IPS-18a (cell line): ENCODE data around the gene ZSWIM5.
"Not testable (repeated sequence)": the region's sequence is repeated elsewhere in the genome, so short reads cannot be mapped to it uniquely, and the experiment has no call there.

Source experiments
- H3K27ac ChIP-seq: one replicate; pipeline ENCODE4 v1.5.1; 2013; ENCODE audit warnings: low read length
- H3K27me3 ChIP-seq: one replicate; pipeline ENCODE4 v1.6.1; 2013; ENCODE audit warnings: mild to moderate bottlenecking, low read length; ENCODE audit not compliant: control insufficient read depth, insufficient read depth
- H3K36me3 ChIP-seq: one replicate; pipeline ENCODE4 v1.6.1; 2013; ENCODE audit warnings: low read depth, low read length; ENCODE audit not compliant: control insufficient read depth
- H3K4me1 ChIP-seq: one replicate; pipeline ENCODE4 v1.6.1; 2013; ENCODE audit warnings: low read depth, low read length; ENCODE audit not compliant: control insufficient read depth
- H3K4me3 ChIP-seq: one replicate; pipeline ENCODE4 v1.5.1; 2013; ENCODE audit warnings: low read length
- H3K9ac ChIP-seq: one replicate; pipeline ENCODE4 v1.6.1; 2013; ENCODE audit warnings: mild to moderate bottlenecking, low read length, moderate library complexity
- H3K9me3 ChIP-seq: one replicate; pipeline ENCODE4 v1.6.1; 2013; ENCODE audit warnings: low read depth, low read length; ENCODE audit not compliant: control insufficient read depth

ZSWIM5 gene

DNA sequence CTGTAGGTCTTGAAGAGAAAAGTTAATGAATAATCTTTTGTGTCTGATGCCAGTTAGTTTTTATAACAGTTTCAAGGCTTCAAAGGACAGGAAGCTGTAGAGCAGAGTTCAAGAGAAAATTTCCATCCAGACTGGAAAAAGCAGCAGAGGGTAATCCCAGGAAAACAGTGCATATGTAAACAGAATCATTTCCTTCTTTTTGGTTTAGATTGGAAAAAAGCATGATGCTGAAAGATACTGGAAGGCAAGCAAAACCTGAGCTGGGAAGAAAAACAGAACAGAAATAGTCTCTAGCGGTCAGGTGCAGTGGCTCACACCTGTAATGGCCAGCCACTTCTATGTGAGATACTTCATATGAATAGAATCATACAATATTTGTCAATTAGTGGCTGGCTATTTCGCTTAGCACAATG lies 71.9 kb downstream of the ZSWIM5 start:
- no peaks in the 10 kb centered on the region for H3K27me3 ChIP-seq
- no peaks in the 10 kb centered on the region for H3K9me3 ChIP-seq
- no peak overlapping the region for H3K4me3 ChIP-seq
- H3K27ac ChIP-seq: no peak overlapping the region
- H3K36me3 ChIP-seq: no peaks in the 10 kb centered on the region
- H3K4me1 ChIP-seq: no peaks in the 10 kb centered on the region
- H3K9ac ChIP-seq: no peak overlapping the region

GRCh38 chr1:45132719-45133118 lies 73.7 kb downstream of the ZSWIM5 start:
- not testable (repeated sequence) for H3K4me1 ChIP-seq, H3K27ac ChIP-seq, H3K4me3 ChIP-seq, H3K36me3 ChIP-seq, H3K27me3 ChIP-seq, H3K9me3 ChIP-seq, H3K9ac ChIP-seq

DNA sequence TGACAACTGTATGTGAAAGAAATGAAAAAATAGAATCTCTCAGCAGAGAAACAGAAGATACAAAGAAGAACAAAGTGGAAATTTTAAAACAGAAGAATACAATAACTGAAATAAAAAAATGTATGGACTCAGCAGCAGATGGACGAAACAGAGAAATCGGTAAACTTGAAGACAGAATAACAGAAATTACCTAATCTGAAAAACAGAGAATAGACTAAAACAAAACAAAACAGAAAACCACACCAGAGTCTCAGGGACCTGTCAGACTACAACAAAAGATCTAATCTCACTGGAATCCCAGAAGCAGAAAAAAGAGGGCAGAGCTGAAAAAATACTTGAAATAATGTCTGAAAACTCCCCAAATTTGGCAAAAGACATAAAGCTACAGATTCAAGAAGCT lies 83.0 kb downstream of the ZSWIM5 start:
- Histone ChIP-seq H3K9me3 (no peaks in the 10 kb centered on the region), H3K4me1 (no peaks in the 10 kb centered on the region), H3K4me3 (no peak overlapping the region), H3K27me3 (no peaks in the 10 kb centered on the region), H3K9ac (no peak overlapping the region), H3K27ac (no peak overlapping the region), H3K36me3 (no peaks in the 10 kb centered on the region)

GRCh38 chr1:45122724-45123123 lies 83.7 kb downstream of the ZSWIM5 start:
- H3K27me3 ChIP-seq: no peaks in the 10 kb centered on the region
- H3K36me3 ChIP-seq: no peaks in the 10 kb centered on the region
- H3K9ac ChIP-seq: no peak overlapping the region
- no peak overlapping the region for H3K27ac ChIP-seq
- no peaks in the 10 kb centered on the region for H3K9me3 ChIP-seq
- H3K4me3 ChIP-seq: no peak overlapping the region
- no peaks in the 10 kb centered on the region for H3K4me1 ChIP-seq

DNA sequence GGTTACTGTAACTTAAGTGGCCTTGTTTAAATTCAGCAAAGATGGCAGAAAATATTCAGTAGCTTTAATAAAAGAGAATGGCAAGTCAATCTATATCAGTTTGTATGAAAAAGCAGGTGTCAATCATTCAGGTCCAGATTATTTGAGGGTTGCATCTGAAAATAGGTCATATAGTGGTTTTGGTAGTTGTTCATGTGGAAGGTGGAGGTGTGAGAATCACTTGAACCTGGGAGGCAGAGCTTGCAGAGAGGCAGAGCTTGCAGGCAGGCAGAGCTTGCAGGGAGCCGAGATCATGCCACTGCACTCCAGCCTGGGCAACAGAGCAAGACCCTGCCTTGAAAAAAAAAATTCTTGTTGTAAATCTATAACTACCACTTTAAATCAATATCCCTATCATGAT lies 88.6 kb downstream of the ZSWIM5 start:
- no peaks in the 10 kb centered on the region for H3K9me3 ChIP-seq
- H3K27me3 ChIP-seq: no peaks in the 10 kb centered on the region
- H3K36me3 ChIP-seq: no peaks in the 10 kb centered on the region
- no peaks in the 10 kb centered on the region for H3K4me1 ChIP-seq
- H3K9ac ChIP-seq: no peak overlapping the region
- no peak overlapping the region for H3K27ac ChIP-seq
- no peak overlapping the region for H3K4me3 ChIP-seq

DNA sequence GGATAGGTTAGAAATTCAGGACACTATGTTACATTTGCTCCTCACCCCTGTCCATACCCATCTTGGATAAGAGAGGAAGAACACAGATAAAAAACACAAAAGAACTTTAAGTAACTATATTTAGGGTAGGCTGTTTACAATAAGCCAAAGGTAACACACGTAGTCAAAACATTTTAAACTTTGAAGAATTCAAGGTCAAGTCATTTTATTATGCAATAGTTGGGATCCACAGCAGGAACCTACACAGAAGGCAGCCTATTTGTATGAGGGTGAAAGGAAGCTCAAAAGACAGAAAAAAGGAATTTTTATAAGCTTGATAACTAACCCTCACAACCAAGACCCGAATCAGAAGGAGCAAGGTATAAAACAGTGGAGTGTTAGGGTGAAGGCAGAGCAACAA lies 89.6 kb downstream of the ZSWIM5 start:
- no peaks in the 10 kb centered on the region for H3K36me3 ChIP-seq

DNA sequence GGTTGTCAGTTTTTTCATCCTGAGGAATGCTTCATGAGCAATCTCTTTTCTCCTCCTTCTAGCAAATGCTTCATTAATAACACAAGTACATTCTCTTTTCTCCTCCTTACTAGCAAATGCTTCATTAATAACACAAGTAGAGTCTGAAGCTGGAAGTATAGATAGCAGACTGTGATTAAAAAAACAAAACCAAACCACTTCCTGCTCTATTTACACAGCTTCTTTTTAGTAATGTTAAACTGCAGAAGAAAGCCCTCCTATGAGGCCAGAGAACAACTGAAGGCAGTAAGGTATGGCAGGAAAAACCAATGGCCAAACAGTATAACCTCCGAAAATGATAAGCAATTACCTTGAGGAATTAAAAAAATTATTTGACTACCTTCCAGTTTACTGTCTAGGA lies 90.1 kb downstream of the ZSWIM5 start:
- Histone ChIP-seq H3K27me3 (no peaks in the 10 kb centered on the region), H3K27ac (no peak overlapping the region), H3K9me3 (no peaks in the 10 kb centered on the region), H3K4me3 (no peak overlapping the region), H3K9ac (no peak overlapping the region), H3K4me1 (no peaks in the 10 kb centered on the region), H3K36me3 (no peaks in the 10 kb centered on the region)

More for the DNA sequence above, 89.6 kb downstream of the ZSWIM5 start:
- Histone ChIP-seq H3K27me3 (no peaks in the 10 kb centered on the region), H3K9ac (no peak overlapping the region), H3K27ac (no peak overlapping the region), H3K4me1 (no peaks in the 10 kb centered on the region), H3K9me3 (no peaks in the 10 kb centered on the region), H3K4me3 (no peak overlapping the region)

GRCh38 chr1:45115198-45115597 lies 91.2 kb downstream of the ZSWIM5 start:
- H3K4me1 ChIP-seq, H3K4me3 ChIP-seq, H3K27me3 ChIP-seq, H3K9me3 ChIP-seq, H3K9ac ChIP-seq, H3K36me3 ChIP-seq, H3K27ac ChIP-seq: not testable (repeated sequence)

DNA sequence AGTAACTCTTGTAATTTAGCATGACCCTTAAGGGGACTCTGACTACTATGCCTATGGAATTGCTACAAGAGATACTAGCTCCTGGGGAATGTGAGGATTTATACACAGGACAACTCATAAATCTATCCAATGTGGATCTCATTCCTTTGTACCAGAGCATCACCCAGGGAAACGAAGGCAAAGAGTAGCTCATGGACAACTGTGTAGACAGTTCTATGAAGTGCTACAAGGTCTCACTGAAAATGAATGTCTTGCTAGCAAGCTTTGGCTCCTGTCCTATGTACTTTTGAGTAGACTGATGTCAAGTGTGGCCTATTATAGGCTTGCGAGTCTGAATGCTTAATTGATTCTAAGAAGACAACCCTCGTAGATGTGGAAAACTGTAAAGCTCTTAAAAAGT lies 93.7 kb downstream of the ZSWIM5 start:
- Histone ChIP-seq H3K27me3 (no peaks in the 10 kb centered on the region), H3K27ac (no peak overlapping the region), H3K36me3 (no peaks in the 10 kb centered on the region), H3K4me1 (no peaks in the 10 kb centered on the region), H3K9me3 (no peaks in the 10 kb centered on the region), H3K9ac (no peak overlapping the region), H3K4me3 (no peak overlapping the region)

DNA sequence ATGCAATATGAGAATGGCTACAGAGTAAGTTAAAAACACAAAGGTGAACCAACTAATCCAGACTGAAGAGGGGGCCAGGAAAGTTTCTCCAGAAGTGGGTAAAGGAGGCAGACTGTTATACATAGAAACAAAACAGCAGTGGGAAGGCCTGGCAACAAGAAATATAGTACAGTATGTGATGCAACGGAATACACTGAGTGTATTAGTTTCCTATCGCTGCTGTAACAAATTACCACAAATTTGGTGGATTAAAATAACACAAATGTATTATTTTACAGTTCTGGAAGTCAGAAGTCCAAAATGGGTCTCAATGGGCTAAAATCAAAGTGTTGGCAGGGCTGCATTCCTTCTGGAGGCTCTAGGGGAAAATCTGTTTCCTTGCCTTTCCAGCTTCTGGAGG lies 95.2 kb downstream of the ZSWIM5 start:
- Histone ChIP-seq H3K9ac (no peak overlapping the region), H3K27me3 (no peaks in the 10 kb centered on the region), H3K4me3 (no peak overlapping the region), H3K36me3 (no peaks in the 10 kb centered on the region), H3K27ac (no peak overlapping the region), H3K4me1 (no peaks in the 10 kb centered on the region), H3K9me3 (no peaks in the 10 kb centered on the region)

DNA sequence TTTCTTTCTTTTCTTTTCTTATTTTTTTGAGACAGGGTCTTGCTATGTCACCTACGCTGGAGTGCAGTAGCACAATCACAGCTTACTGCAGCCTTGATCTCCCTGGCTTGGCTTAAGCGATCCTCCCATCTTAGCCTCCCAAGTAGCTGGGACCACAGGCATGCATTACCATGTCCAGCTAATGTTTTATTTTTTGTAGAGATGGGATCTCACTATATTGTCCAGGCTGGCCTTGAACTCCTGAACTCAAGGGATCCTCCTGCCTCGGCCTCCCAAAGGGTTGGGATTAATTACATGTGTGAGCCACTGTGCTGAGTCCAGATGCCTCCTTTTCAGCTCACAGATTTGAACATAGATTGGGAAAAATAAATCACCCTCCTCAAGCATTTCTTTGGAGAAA lies 98.6 kb downstream of the ZSWIM5 start:
- no peaks in the 10 kb centered on the region for H3K9me3 ChIP-seq
- no peak overlapping the region for H3K4me3 ChIP-seq
- H3K36me3 ChIP-seq: no peaks in the 10 kb centered on the region

DNA sequence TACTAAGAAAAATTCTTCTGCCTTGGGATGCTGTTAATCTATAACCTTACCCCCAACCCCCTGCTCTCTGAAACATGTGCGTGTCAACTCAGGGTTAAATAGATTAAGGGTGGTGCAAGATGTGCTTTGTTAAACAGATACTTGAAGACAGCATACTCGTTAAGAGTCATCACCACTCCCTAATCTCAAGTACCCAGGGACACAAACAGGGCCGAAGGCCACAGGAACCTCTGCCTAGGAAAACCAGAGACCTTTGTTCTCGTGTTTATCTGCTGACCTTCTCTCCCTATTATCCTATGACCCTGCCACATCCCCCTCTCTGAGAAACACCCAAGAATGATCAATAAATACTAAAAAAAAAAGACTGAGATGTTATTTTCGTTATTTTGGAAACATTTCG lies 99.5 kb downstream of the ZSWIM5 start:
- H3K27me3 ChIP-seq, H3K4me1 ChIP-seq, H3K4me3 ChIP-seq, H3K9me3 ChIP-seq, H3K36me3 ChIP-seq, H3K27ac ChIP-seq, H3K9ac ChIP-seq: not testable (repeated sequence)

More for the DNA sequence above, 98.6 kb downstream of the ZSWIM5 start:
- no peak overlapping the region for H3K27ac ChIP-seq
- no peaks in the 10 kb centered on the region for H3K27me3 ChIP-seq
- no peaks in the 10 kb centered on the region for H3K4me1 ChIP-seq
- no peak overlapping the region for H3K9ac ChIP-seq

- not testable (repeated sequence) for H3K36me3 ChIP-seq, H3K4me3 ChIP-seq, H3K27me3 ChIP-seq, H3K27ac ChIP-seq, H3K9ac ChIP-seq, H3K9me3 ChIP-seq, H3K4me1 ChIP-seq
Measured at GRCh38 chr1:45106156-45106545, 100.3 kb downstream of the ZSWIM5 start.
